HAP-1 (cell line): ENCODE measurements around the gene MAP2K6.

Experiments
- DNase-seq, 2 experiments: peaks; one replicate each; pipeline ENCODE4 v3.0.0-alpha.2; 2016 to 2020; ENCODE audit warnings: low spot score in 2 of 2
- H3K27me3 ChIP-seq: fragments of 250-450 bp; sonication (Bioruptor Pico); 2 replicates; pipeline ENCODE4 v1.5.1; 2020; ENCODE audit warnings: low read depth, mild to moderate bottlenecking, moderate library complexity
- H3K36me3 ChIP-seq: fragments of 250-450 bp; sonication (Bioruptor Pico); replicated peaks from 2 replicates; pipeline ENCODE4 v1.5.1; 2020; ENCODE audit warnings: mild to moderate bottlenecking
- H3K4me1 ChIP-seq: fragments of 250-450 bp; sonication (Bioruptor Pico); 2 replicates; pipeline ENCODE4 v1.5.1; 2020; ENCODE audit warnings: mild to moderate bottlenecking
- H3K4me3 ChIP-seq: fragments of 250-450 bp; sonication (Bioruptor Pico); 2 replicates; pipeline ENCODE4 v1.5.1; 2020; ENCODE audit warnings: mild to moderate bottlenecking, moderate library complexity
- H3K9me3 ChIP-seq: fragments of 250-450 bp; sonication (Bioruptor Pico); 2 replicates; pipeline ENCODE4 v1.5.1; 2020; ENCODE audit warnings: mild to moderate bottlenecking, moderate library complexity
- in situ Hi-C: fragments of 300-500 bp; cut with MboI; formaldehyde crosslinking; loops from 3 replicates; pipeline ENCODE4 v1.14.3; 2020; ENCODE audit warnings: low sequenced_read_pairs, inconsistent platforms, mixed read lengths

Gene MAP2K6

GRCh38 chr17:69454051-69454450 is 39.6 kb downstream of the MAP2K6 start:
- in situ Hi-C loops: no loop called here
- peaks cover 10% of the 10 kb centered on the region for H3K4me1 ChIP-seq
- no peaks in the 10 kb centered on the region for H3K9me3 ChIP-seq
- no peak for DNase-seq
- H3K27me3 ChIP-seq: no peaks in the 10 kb centered on the region; the same call in 1 of the 2 replicates
- H3K4me3 ChIP-seq: no peak overlapping the region
- no peaks in the 10 kb centered on the region for H3K36me3 ChIP-seq

- Histone ChIP-seq H3K27me3 (no peaks in the 10 kb centered on the region; the same call in 1 of the 2 replicates), H3K9me3 (no peaks in the 10 kb centered on the region), H3K4me3 (no peak overlapping the region), H3K4me1 (peaks cover 10% of the 10 kb centered on the region), H3K36me3 (no peaks in the 10 kb centered on the region)
- DNase-seq: peak; percentile 10 to 83
- in situ Hi-C loops: no loop called here
These were observed 40.5 kb downstream of the MAP2K6 start for GRCh38 chr17:69455040-69455439.

GRCh38 chr17:69457603-69458002 is 43.1 kb downstream of the MAP2K6 start:
- Histone ChIP-seq H3K9me3 (no peaks in the 10 kb centered on the region), H3K27me3 (no peaks in the 10 kb centered on the region; the same call in 1 of the 2 replicates), H3K36me3 (no peaks in the 10 kb centered on the region), H3K4me3 (no peak overlapping the region), H3K4me1 (peaks cover 10% of the 10 kb centered on the region)
- no peak for DNase-seq
- in situ Hi-C loops: no loop called here

- no peaks in the 10 kb centered on the region for H3K36me3 ChIP-seq
- no peaks in the 10 kb centered on the region for H3K9me3 ChIP-seq
- in situ Hi-C loops: no loop called here
- H3K4me1 ChIP-seq: no peaks in the 10 kb centered on the region
- DNase-seq: no peak
- H3K4me3 ChIP-seq: no peak overlapping the region
- no peaks in the 10 kb centered on the region; the same call in 1 of the 2 replicates for H3K27me3 ChIP-seq
These were observed 46.7 kb downstream of the MAP2K6 start for GRCh38 chr17:69460963-69461922.

DNA sequence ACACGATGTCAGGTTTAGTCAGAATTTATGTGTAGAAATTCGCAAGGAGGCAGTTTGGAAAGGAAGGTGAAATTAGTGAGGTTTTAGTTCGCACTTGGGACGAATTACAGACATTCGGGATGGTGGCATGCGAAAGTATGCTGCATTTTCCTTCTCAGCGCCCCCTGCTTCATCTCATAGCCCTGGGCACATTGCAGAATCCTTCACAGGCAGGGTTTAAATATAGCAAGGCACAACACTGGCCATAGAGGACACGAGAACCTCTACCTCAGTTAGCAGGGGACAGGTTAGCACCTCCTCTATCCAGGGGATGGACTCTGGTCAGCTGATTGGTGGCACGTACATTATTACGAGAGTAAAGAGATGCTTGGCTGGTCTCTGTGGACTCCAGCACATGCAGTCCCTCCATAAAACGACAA is 47.5 kb downstream of the MAP2K6 start:
- no peaks in the 10 kb centered on the region for H3K36me3 ChIP-seq
- no peaks in the 10 kb centered on the region for H3K9me3 ChIP-seq
- H3K4me1 ChIP-seq: peaks cover 7% of the 10 kb centered on the region
- no peaks in the 10 kb centered on the region; the same call in 1 of the 2 replicates for H3K27me3 ChIP-seq
- DNase-seq: no peak
- no peak overlapping the region for H3K4me3 ChIP-seq
- in situ Hi-C loops: no loop called here

GRCh38 chr17:69462882-69463281 is 48.4 kb downstream of the MAP2K6 start:
- Histone ChIP-seq H3K36me3 (no peaks in the 10 kb centered on the region), H3K27me3 (no peaks in the 10 kb centered on the region), H3K4me3 (no peak overlapping the region), H3K9me3 (no peaks in the 10 kb centered on the region), H3K4me1 (peaks cover 9% of the 10 kb centered on the region)
- DNase-seq: no peak
- in situ Hi-C loops: no loop called here

DNA sequence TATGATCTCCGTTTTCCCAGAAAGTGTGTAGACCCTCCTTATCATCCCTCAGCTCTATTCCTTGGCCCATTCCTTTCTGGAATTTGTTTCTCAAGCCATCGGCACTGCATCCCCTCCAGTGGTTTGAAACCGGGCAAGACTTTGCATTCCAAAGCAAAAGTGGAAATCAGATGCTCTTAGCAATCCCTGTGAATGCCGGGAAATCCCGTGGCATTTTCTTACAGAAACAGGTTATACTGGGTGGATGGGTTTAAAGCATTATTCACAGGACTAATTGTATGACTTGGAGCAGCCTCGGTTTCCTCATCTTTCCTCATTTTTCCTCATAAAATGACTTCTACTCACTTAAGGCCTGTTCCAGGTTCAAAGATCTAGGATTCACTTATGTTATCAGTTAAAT is 52.0 kb downstream of the MAP2K6 start:
- Histone ChIP-seq H3K9me3 (no peaks in the 10 kb centered on the region), H3K27me3 (no peaks in the 10 kb centered on the region), H3K4me1 (peaks cover 9% of the 10 kb centered on the region), H3K4me3 (no peak overlapping the region), H3K36me3 (no peaks in the 10 kb centered on the region)
- in situ Hi-C loops: no loop called here
- DNase-seq: no peak

DNA sequence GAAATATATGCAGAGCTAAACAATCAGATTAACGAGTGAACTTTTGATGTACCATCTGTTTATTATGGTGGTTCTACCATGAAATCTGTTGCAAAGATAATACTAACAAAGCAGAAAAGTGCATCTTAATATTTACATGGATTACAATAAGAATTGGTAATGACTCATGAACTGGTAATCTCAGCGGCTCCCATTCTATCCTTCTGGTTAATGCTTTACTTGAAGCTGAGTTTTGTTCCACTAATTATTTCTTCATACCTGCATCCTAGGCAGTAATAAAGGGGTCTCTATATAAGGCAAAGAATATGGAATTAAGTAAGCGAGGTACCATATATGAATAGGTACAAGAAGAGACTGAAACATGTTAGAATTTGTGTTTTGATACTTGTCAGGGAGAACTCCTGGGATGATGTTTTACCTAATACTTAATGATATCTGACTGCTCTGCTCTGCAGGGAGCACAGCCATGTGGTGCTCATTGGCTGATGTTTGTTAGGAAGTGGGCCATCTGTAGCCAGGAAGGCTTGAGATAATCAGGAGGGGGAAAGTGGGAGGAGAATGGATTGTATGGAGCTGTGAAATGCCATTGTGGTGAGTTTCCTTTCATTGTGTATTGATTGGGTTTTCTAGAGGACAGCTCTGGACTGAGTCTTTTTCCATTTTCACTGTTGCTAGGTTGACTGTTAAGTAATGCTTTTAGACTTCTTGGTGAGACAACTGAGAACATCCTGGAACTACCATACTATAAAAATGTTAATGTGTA is 52.6 kb downstream of the MAP2K6 start:
- in situ Hi-C loops: no loop called here
- Histone ChIP-seq H3K9me3 (no peaks in the 10 kb centered on the region), H3K4me3 (no peak overlapping the region), H3K4me1 (peaks cover 9% of the 10 kb centered on the region), H3K36me3 (no peaks in the 10 kb centered on the region), H3K27me3 (no peaks in the 10 kb centered on the region)
- peak in 1 of 2 experiments; percentile 23 for DNase-seq

GRCh38 chr17:69468207-69468606 is 53.7 kb downstream of the MAP2K6 start:
- DNase-seq: no peak
- H3K9me3 ChIP-seq: no peaks in the 10 kb centered on the region
- no peaks in the 10 kb centered on the region for H3K27me3 ChIP-seq
- H3K4me3 ChIP-seq: no peak overlapping the region
- in situ Hi-C loops: no loop called here
- H3K36me3 ChIP-seq: no peaks in the 10 kb centered on the region
- peaks cover 9% of the 10 kb centered on the region for H3K4me1 ChIP-seq

- Histone ChIP-seq H3K4me1 (peaks cover 9% of the 10 kb centered on the region), H3K36me3 (no peaks in the 10 kb centered on the region), H3K4me3 (no peak overlapping the region), H3K9me3 (no peaks in the 10 kb centered on the region), H3K27me3 (no peaks in the 10 kb centered on the region)
- DNase-seq: no peak
- in situ Hi-C loops: no loop called here
These were observed 56.2 kb downstream of the MAP2K6 start for GRCh38 chr17:69470702-69471101.

DNA sequence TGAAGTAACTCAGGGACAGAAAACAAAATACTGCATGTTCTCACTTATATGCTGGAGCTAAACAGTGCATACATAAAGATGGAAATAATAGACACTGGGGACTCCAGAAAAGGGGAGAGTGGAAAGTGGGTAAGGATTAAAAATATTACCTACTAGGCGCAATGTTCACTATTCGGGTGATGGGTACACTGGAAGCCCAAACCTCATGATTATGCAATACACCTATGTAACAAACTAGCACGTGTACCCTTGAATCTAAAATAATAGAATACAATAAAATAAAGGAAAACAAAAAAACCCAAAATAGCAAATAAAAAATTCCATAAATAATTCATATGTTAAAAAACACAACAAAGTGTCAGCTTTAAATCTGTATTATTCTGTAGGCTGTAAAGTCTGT is 56.9 kb downstream of the MAP2K6 start:
- in situ Hi-C loops: no loop called here
- DNase-seq: no peak
- H3K4me1 ChIP-seq: peaks cover 7% of the 10 kb centered on the region
- H3K27me3 ChIP-seq: no peaks in the 10 kb centered on the region
- no peaks in the 10 kb centered on the region for H3K9me3 ChIP-seq
- no peak overlapping the region for H3K4me3 ChIP-seq
- no peaks in the 10 kb centered on the region for H3K36me3 ChIP-seq

DNA sequence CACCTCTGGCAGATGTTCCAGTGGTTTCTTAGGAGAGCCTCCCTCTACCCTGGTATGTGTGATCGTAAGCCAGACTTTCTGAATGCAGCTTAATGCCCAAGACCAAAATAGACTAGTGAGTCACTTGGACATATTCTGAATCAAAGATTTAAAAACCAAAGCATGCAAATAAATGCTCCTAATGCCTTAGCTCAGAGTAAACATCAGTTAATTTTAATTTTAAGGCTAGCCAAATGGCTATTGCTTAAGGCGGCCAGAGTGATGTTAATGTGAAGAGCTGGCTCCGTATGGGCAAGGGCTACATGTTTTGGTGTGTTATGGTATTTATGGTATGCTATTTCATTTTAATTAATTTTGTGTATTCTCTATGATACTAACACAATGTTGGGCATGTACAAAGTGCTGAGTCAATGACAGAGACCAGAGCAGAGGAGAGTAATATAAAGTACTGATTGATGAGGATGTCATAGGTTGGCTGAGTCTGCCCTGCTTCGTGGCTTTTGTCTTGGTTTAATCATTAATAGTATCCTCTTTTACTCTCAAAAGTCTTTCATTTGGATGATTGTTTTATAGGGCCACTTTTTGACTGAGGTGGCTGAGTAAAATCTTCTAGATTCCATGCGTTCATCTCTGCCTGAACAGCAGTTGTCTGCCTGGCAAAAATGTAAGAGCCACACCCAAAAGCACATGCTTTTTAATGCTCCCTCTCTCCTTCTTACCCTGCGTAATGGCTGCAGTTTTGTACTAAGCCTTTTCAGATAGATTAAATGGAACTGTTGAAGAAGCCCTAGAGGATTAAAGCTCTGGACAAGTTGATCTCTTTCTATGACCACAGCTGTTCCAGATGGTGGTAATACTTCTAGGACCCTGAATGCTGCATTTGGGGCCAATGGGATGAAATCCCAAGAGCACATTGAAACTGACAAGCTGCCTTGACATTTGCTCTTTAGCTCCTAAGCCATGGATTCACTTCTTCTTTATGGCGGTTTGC is 59.6 kb downstream of the MAP2K6 start:
- in situ Hi-C loops: no loop called here
- Histone ChIP-seq H3K36me3 (no peaks in the 10 kb centered on the region), H3K9me3 (no peaks in the 10 kb centered on the region), H3K4me1 (no peaks in the 10 kb centered on the region), H3K4me3 (no peak overlapping the region), H3K27me3 (no peaks in the 10 kb centered on the region)
- peak in 1 of 2 experiments; percentile 11 for DNase-seq

DNA sequence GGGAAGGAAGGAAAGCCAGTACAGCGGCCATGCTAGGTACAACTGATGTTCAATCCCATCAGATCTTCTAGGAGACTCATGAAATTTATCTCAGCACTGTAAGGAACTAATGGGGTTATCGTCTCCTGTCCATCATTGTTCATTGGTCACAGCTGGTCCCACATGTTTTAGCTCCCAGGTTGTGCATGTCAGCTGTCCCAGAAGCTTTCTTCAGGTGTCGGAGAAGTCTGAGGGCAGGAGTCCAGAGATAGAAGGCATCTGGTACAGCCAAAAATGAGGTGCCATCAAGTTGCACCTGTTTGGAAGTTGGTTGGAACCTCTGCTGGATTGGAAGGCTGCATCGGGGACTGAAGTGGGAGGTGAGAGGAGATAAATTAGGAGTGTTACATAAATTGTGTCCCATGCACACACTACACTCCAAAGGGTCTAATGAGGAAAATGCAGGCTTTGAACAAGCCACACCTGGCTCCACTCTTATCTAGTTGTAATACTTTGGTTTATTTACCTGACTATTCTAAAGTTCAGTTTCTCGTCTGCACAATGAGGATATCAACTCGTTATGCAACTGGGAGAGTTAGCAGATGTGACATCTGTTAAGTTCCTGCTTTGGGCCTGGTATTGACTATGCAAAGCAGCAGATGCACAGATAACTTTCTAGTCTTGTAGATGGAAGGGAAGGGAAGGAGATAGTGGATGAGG is 62.9 kb downstream of the MAP2K6 start:
- no peak overlapping the region for H3K4me3 ChIP-seq
- DNase-seq: no peak
- no peaks in the 10 kb centered on the region for H3K27me3 ChIP-seq
- H3K9me3 ChIP-seq: no peaks in the 10 kb centered on the region
- H3K4me1 ChIP-seq: no peaks in the 10 kb centered on the region
- in situ Hi-C loops: no loop called here
- H3K36me3 ChIP-seq: no peaks in the 10 kb centered on the region
